Measurements from ENCODE around the gene POLL.

GRCh38 chr10:101611096-101611905 is 23.2 kb upstream of the POLL start:
- TF ChIP-seq CTCF (conservative IDR thresholded peaks at IDR 0.05 in 1 of 2, IDR thresholded peaks at IDR 0.05 in 1 of 2; ENCODE audit: low read depth in 1 of 2, low read length in 2 of 2) (no peak), EZH2 (IDR thresholded peaks at IDR 0.05; ENCODE audit: low read length, missing control alignments) (no peak)
